Right atrium auricular region (tissue), 2 donors: ENCODE measurements around the gene C19orf38. TPM values are rescaled to one million over a fixed set of nuclear protein-coding genes. Genes with fewer than 3 reads are reported as not detected.

ENCODE experiments used
- DNase-seq: peaks from one replicate; pipeline ENCODE4 v3.0.0-alpha.2; 2019; ENCODE audit warnings: low spot score
- H3K27ac ChIP-seq, 2 donors: fragments of 200-600 bp; sonication (generic); 1 replicate in 1 of 2; 2 replicates in 1 of 2; pipeline ENCODE4 v1.5.1; 2016 to 2019
- H3K27me3 ChIP-seq, 2 donors: fragments of 200-600 bp; sonication (generic); one replicate each; pipeline versions ENCODE4 v1.5.1 to v1.6.0; 2017 to 2019
- H3K36me3 ChIP-seq: fragments of 200-600 bp; sonication (generic); one replicate; pipeline ENCODE4 v1.5.1; 2016
- H3K4me1 ChIP-seq, 2 donors: fragments of 200-600 bp; sonication (generic); one replicate each; pipeline versions ENCODE4 v1.5.1 to v1.6.0; 2017 to 2019
- H3K4me3 ChIP-seq, 2 donors: fragments of 200-600 bp; sonication (generic); 1 replicate in 1 of 2; 2 replicates in 1 of 2; pipeline ENCODE4 v1.5.1; 2017 to 2019; ENCODE audit warnings: mild to moderate bottlenecking in 1 of 2, moderate library complexity in 1 of 2
- H3K9me3 ChIP-seq, 2 donors: fragments of 200-600 bp; sonication (generic); one replicate each; pipeline ENCODE4 v1.5.1; 2019
- total RNA-seq, 2 donors: library from RNA; depleted of rRNA; stranded (reverse); fragments of >200 nt; gene quantifications; one replicate each; pipeline ENCODE4 v1.1.0, GENCODE V29; 2016
- TF ChIP-seq, protein P1 (sequence below), 2 donors: fragments of 200-600 bp; sonication (generic); IDR thresholded peaks; one replicate each; pipeline ENCODE4 v1.5.1; 2019; ENCODE audit warnings: antibody characterized with exemption in 2 of 2

C19orf38 gene
- total RNA-seq, 2 donors from 2014 or later: 1.5 TPM; not detected in 1

DNA sequence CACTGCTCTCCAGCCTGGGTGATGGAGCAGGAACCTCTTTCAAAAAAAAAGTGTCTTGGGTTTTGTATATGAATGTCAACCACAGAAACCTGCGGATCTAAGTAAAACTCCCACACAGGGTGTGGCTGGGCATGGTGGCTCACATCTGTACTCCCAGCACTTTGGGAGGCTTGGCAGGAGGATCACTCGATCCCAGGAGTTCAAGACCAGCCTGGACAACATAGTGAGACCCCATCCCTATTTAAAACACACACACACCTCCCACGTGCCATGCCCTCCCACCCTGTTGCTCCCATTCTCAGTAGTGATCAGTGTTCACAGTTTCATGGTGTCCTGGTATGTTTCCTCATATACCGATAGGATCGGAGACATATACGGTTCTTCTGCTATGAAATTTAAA is 21.4 kb upstream of the C19orf38 start:
- no peaks in the 10 kb centered on the region for H3K27me3 ChIP-seq
- H3K4me1 ChIP-seq: no peaks in the 10 kb centered on the region
- no peaks in the 10 kb centered on the region for H3K9me3 ChIP-seq
- DNase-seq: no peak
- H3K36me3 ChIP-seq: peaks cover 77% of the 10 kb centered on the region
- no peak overlapping the region for H3K27ac ChIP-seq
- TF ChIP-seq, protein P1, sequence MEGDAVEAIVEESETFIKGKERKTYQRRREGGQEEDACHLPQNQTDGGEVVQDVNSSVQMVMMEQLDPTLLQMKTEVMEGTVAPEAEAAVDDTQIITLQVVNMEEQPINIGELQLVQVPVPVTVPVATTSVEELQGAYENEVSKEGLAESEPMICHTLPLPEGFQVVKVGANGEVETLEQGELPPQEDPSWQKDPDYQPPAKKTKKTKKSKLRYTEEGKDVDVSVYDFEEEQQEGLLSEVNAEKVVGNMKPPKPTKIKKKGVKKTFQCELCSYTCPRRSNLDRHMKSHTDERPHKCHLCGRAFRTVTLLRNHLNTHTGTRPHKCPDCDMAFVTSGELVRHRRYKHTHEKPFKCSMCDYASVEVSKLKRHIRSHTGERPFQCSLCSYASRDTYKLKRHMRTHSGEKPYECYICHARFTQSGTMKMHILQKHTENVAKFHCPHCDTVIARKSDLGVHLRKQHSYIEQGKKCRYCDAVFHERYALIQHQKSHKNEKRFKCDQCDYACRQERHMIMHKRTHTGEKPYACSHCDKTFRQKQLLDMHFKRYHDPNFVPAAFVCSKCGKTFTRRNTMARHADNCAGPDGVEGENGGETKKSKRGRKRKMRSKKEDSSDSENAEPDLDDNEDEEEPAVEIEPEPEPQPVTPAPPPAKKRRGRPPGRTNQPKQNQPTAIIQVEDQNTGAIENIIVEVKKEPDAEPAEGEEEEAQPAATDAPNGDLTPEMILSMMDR (IDR thresholded peaks at IDR 0.05): no peak
- H3K4me3 ChIP-seq: no peak overlapping the region

DNA sequence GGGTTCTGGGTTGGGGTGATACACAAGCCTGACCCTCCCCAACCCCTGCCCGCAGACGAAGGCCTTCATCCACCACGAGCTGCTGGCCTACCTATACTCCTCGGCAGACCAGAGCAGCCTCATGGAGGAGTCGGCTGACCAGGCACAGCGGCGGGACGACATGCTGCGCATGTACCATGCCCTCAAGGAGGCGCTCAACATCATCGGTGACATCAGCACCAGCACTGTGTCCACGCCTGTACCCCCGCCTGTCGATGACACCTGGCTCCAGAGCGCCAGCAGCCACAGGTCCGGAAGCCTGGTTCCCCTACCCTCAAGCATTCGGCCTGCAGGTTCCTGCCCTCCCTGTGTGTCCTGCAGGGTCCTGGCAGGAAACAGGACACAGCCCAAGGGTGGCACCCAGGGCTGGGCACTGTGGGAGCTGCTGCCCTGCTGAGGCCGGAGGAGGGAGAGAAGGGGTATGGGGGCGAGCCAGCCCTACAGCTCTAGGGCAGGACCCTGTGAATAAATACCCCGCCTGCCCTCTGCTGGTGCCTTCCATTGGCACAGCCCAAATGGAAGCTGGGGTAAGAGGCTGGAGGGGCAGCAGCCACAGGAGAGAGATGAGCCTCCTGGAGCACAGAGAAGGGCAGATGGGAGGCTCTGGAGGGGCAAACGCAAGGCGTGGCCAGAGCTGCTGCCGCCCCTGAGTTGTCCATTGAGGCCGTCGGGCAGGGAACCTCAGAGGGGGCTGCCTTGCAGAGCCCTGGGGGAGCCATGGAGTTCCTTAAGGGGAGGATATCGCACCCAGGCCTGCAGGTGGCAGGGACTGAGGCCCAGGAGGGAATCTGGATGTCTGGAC is 19.0 kb upstream of the C19orf38 start:
- TF ChIP-seq, protein P1 (IDR thresholded peaks at IDR 0.05): no peak
- H3K4me1 ChIP-seq: no peaks in the 10 kb centered on the region
- no peak overlapping the region for H3K4me3 ChIP-seq
- H3K36me3 ChIP-seq: peaks cover 71% of the 10 kb centered on the region
- no peaks in the 10 kb centered on the region for H3K9me3 ChIP-seq
- no peak overlapping the region for H3K27ac ChIP-seq
- DNase-seq: no peak
- no peaks in the 10 kb centered on the region for H3K27me3 ChIP-seq

DNA sequence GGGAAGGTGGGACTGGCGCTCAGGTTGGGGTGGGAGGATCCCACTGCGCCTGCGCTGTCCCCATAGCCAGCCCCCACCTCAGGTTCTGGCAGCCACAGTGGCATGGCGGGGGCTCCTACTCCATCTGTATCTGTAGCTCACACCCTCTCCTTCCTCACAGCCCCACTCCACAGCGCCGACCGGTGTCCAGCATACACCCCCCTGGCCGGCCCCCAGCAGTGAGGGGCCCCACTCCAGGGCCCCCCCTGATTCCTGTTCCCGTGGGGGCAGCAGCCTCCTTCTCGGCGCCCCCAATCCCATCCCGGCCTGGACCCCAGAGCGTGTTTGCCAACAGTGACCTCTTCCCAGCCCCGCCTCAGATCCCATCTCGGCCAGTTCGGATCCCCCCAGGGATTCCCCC is 18.2 kb upstream of the C19orf38 start:
- no peak overlapping the region for H3K27ac ChIP-seq
- peaks cover 0 to under 1% of the 10 kb centered on the region in 2 donors for H3K4me1 ChIP-seq
- DNase-seq: no peak
- H3K4me3 ChIP-seq: no peak overlapping the region
- TF ChIP-seq, protein P1 (IDR thresholded peaks at IDR 0.05): no peak
- H3K27me3 ChIP-seq: no peaks in the 10 kb centered on the region
- no peaks in the 10 kb centered on the region for H3K9me3 ChIP-seq
- peaks cover 63% of the 10 kb centered on the region for H3K36me3 ChIP-seq

DNA sequence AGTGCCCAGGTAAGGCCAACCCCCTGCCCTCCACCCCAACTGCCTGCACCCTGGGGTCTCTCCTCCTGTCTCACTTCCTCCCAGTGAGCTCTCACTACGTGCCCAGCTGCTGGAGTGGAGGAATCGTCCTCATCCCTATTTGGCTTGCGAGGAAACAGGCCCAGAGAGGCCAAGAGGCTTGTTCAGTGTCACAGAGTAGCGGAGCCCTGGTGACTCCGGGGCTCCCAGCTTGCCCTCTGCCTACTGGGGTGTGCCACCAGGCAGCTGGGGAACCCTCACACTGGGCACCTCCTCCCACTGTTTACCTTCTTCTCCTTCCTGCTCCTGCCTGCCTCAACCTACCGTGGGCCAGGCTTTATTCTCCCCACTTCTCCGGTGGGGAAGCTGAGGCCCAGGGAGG is 17.8 kb upstream of the C19orf38 start:
- H3K4me1 ChIP-seq: peaks cover 0 to 5% of the 10 kb centered on the region in 2 donors
- no peak overlapping the region for H3K4me3 ChIP-seq
- no peak overlapping the region for H3K27ac ChIP-seq
- H3K36me3 ChIP-seq: peaks cover 59% of the 10 kb centered on the region
- no peak for DNase-seq
- H3K27me3 ChIP-seq: no peaks in the 10 kb centered on the region
- TF ChIP-seq, protein P1 (IDR thresholded peaks at IDR 0.05): no peak
- no peaks in the 10 kb centered on the region for H3K9me3 ChIP-seq

DNA sequence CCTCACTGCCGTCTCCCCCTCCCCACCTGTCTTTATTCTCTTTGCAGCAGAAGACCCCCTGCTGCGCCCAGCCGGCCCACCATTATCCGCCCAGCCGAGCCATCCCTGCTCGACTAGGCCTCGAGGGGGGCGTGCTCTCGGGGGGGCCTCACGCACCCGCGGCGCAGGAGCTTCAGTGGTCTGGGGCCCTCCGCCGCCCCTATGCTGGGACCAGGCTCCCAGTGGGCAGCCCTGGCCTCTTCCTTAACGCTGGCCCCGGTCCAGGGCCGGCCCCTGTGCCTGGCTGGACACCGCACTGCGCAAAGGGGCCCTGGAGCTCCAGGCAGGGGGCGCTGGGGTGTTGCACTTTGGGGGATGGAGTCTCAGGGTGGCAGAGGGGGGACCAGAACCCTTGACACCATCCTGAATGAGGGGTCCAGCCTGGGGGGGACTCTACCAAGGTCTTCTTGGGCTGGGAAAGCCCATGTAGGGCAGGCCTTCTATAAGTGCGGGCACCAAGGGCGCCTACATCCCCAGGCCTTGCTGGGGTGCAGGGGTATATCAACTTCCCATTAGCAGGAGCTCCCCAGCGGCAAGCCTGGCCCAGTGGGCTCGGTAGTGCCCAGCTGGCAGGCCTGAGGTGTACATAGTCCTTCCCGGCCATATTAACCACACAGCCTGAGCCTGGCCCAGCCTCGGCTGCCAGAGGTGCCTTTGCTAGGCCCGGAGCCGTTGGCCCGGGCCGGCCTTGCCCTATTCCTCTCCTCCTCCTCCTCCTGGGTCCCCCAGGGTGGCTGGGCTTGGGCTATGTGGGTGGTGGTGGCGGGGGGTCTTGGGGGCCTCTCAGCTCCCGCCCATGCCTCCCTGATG is 17.1 kb upstream of the C19orf38 start:
- H3K4me3 ChIP-seq: no peak overlapping the region
- H3K4me1 ChIP-seq: peaks cover 0 to 6% of the 10 kb centered on the region in 2 donors
- H3K27me3 ChIP-seq: no peaks in the 10 kb centered on the region
- no peaks in the 10 kb centered on the region for H3K9me3 ChIP-seq
- H3K27ac ChIP-seq: no peak overlapping the region
- TF ChIP-seq, protein P1 (IDR thresholded peaks at IDR 0.05): no peak
- peaks cover 51% of the 10 kb centered on the region for H3K36me3 ChIP-seq
- DNase-seq: no peak
